HG03457 (cell line): ENCODE measurements around the gene SUDS3.
"Not testable (repeated sequence)": the region's sequence is repeated elsewhere in the genome, so short reads cannot be mapped to it uniquely, and the experiment has no call there.

Experiments
- ATAC-seq: cut with Tn5 transposase; IDR thresholded peaks from one replicate; pipeline ENCODE4 v1.9.1; 2021; ENCODE audit warnings: moderate number of reproducible peaks; ENCODE audit not compliant: unreplicated experiment

Gene SUDS3

DNA sequence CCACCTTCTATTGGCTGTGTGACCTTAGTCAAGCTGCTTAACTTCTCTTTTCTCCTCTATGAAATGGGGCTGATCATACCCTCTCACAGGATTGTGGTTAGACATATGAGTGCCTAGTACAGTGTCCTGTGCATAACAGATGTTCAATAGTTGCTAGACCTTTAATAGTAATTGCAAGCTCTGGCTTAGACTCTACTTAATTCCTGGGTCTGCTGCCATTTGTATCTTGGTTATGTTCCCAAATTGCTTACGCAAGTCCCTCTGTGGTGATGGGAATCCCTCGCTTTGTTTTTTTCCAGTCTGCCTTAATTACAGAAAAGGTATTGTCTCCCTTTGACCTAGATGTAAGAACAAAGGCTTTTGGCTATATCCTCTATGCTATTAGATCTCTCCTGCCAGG is 15.1 kb downstream of the SUDS3 start:
- ATAC-seq = no peak

DNA sequence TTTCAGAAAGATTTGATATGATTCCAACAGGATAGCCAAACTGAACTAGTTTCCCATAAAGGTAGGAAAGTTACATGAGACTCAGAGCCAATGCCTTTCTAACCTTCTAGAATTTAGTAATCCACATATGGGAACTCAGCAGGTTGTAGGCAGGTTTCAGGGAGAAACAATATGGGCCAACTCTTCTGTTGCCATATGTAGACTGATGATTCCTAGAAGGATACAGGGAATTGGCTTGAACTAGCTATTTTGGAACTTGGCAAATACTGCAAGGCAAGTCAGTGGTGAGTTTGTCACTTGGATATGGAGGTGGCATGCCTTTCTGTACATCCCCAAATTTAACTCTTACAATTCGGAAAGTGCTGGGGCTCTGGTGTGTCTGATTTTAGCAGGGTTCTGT is 15.5 kb downstream of the SUDS3 start:
- no peak for ATAC-seq

DNA sequence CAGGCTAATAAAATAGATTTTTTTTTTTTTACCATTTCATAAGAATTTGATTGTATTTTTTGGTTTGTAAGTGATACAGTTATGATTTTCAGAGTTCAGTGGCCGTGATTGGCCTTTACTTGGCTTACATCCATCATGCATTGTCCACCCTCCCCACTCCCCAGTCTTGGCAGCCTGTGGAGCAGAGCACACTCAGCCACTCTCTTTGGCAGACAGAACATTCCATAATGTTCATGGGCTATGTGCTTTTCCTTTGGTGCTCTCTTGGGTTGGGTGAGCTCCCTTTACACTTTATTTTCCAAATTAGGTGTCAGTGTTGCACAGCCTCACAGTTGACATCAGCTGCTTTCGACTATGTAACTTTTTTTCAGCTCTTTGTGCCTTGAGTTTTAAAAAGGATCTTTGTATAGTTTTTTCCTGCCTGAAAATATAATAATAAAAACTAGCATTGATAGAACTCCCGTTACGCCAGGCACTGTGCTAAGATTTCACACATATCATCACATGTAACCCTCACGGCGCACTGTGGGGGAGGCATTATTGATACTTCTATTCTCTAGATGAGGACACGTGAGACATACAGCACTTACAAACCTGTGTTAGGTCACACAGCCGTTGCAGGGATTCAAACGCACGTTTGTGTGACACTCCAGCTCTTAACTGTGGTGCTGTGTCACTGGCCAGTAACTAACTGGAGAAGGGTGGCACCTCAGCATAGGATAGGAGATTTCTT is 21.5 kb downstream of the SUDS3 start:
- no peak for ATAC-seq

DNA sequence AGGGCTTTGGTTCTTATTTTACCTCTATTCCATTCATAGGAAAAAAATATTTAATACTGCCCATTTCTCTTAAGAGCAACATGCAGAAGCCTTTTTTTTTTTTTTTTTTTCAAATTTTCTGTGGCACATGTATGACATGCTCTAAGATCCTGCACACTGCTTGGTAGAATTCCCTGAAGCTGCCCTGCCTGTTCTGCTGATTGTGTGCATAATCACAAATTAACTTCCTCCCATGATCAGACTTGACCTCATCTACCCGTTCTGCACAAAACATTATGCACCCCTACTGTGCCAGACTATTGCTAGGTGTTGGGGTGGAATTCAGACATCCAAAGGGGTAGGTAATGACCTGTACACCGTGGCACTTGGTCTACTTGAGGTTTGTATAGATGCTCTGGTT is 22.2 kb downstream of the SUDS3 start:
- no peak for ATAC-seq

DNA sequence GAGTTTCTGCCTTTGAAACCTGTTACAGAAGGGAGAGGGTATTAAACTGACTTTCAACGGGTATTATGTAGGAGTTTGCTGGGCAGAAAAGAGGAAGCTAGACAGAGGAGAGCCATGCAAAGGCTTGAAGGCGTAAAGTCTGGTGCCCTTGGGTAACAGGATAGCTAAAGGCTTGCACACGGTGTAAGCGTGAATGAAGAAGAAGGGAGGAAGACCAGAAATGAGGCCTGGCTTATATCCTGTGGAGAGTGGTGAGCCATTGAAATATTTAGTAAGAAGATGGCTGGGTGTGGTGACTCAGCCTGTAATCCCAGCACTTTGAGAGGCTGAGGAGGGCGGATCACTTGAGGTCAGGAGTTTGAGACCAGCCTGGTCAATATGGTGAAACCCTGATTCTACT is 22.6 kb downstream of the SUDS3 start:
- no peak for ATAC-seq

DNA sequence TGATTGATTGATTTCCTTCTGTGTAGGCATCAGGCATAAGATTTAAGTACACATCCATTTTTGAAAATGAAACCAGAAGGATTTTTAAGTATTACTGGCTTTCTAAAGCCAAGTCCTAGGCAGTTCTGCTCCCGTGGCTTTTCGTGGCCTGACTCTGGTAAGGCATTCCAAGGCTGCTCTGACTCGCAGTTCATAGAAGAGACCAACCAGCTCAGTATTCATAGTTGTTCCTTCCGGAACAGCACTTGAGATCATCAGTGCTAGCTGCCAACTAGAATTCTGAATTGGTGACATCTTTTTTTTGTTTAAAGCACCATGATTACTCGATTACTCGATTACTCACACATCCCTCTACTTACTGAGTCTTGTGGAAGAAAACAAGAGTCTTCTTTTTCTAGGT is 25.9 kb downstream of the SUDS3 start:
- ATAC-seq = no peak

DNA sequence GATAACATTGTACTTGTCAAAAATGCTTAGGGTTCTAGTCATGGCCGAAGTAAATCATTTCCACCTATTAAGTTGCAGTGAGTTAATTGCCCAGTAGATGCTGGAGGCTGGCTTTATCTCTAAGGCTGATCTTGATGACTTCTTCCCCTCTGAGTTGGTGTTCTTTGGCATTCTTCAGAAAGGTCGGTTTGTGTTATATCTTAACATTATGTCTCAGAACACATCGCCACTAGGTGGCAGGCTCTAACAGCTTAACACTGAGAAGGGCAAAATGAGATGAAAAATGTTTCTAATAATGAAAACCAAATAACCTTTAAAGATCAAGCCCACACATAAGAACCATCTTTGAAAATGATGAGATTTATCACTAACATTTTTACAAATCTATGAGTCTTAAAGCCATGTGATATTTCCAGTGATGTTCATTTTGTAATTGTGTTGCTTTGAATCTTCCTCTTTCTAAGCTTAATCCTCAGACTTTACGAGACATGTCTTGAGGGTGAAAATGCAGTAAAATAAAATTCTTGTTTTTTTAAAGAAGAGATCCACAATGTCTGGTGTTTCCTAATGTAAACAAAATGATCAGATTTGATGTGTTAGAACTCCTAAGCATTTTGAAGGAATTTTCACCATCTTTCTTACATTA is 28.6 kb downstream of the SUDS3 start:
- no peak for ATAC-seq

DNA sequence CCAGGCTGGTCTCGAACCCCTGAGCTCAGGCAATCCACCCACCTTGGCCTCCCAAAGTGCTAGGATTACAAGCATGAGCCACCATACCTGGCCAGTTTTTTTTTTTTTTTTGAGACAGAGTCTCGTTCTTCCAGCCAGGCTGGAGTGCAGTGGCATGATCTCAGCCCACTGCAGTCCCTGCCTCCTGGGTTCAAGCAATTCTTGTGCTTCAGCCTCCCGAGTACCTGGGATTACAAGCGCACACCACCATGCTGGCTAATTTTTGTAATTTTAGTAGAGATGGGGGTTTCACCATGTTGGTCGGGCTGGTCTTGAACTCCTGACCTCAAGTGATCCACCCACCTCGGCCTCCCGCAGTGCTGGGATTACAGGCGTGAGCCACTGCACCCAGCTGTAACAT is 31.9 kb downstream of the SUDS3 start:
- not testable (repeated sequence) for ATAC-seq

DNA sequence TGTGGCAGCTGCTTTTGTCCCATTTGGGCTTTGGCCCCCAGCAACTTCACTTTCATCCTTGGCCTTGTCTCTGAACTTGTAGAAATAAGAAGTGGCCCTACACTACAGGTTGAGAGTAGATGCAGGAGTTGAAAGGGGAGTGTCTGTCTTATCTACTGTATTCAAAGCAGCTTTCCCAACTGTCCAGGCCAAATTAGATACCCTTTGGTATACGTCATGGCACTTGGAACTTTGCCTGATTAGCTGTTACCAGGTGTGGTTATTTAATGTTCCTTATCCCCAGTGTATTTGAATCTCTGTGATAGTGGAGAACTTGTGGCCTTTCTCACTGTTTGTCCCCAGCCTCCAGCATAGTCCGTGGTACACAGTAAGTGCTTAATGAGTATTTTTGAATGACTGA is 33.5 kb downstream of the SUDS3 start:
- no peak for ATAC-seq

DNA sequence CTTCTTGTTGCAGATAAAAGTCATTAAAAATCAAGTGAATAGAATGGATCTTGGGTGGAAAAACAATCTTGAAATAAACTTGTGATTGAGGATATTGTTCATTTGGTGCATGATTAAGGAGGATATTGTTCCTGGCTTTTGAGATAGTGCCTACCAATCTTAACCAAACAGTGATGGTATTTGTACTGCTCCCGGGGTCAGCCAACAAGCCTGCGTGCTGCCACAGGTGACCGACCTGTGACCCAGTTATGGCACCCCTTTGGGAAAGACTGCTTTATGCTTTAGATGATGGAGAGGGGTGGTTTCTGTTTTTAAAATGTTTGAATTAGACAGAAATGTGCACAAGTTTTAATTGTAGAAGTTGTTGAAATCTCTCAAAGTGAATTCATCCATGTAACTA is 41.6 kb downstream of the SUDS3 start:
- no peak for ATAC-seq

DNA sequence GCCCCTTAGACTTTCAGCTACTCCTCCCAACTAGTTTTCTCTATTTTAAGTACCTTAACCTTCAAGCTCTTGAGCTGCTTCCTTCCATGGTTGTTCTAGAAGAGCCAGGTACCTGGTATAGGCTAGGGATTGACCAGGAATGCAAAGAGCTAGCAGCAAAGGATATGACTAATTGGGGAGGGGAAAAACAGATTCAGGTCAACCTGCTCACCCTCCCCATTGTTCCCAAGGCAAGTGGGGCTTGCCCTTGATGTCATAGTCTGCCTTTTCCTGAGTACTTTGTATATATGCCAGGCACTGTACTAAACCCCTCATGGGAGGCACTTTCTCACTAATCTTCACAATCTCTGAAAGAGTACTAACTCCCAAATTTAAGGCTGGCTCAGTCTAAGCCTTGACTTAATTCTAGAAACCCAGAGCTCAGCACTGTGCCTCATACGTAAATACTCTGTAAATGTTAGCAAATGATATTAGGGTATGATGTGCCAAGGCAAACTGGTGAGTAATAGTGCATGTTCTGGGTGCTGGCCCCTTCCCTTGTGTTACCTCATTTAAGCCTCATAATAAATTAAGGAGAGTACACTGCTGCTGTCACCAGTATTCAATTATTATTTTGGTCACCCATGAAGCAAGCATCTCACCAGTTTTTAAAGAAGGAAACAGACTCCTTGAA is 42.2 kb downstream of the SUDS3 start:
- no peak for ATAC-seq

DNA sequence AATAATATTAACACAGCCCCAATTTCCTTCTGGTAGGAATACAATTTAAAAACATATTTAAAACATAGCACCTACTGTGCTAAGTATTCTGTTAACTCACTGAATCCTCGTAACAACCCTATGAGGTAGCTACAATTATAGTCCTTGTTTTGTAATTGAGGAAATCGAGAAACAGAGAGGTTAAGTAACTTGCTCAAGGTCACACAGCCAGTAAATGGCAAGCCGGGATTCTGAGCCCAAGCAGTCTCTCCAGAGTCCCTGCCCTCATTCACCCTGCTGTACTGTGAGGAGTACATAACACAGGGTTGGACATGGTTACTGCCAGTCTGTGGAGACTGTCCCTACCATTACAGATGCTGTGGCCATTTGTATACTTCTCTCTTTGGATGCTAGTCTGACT is 44.3 kb downstream of the SUDS3 start:
- ATAC-seq = no peak

DNA sequence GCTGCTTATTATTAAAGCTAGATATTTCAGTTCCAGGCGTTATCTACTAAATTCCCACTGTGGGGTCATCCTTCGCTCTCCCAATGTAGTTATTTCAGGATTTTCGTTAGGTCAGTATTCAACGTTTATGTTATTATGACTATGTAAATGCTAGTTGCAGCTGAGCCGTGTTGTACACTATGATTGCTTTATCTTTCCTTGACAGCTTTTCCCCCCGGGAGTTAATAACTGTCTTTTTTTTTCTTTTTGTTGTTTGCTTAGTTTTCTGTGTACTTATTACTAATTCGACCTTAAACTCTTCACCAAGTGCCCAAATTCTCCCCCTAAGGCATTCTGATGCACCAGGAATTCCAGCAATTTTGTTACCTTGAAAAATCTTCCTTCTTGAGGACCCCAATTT is 48.5 kb downstream of the SUDS3 start:
- ATAC-seq = no peak

DNA sequence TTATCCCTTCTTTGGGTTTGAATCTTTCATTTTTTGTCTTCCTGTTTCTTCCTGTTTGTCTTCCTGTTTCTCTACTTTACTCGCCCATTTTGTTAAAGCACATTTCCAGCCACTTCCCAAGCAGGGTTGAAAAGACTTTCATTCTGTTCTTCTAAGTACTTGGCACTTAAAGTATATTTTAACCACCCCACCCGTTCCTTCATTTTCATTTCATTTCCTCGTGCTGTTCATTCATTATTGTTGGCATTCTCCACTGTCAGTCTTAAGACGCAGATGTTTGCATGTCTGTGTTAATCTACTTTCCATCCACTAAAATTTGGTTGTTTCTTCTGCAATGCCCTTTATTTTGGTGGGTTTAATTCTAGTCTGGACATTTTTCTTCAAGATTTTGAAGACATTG is 49.0 kb downstream of the SUDS3 start:
- ATAC-seq = no peak

DNA sequence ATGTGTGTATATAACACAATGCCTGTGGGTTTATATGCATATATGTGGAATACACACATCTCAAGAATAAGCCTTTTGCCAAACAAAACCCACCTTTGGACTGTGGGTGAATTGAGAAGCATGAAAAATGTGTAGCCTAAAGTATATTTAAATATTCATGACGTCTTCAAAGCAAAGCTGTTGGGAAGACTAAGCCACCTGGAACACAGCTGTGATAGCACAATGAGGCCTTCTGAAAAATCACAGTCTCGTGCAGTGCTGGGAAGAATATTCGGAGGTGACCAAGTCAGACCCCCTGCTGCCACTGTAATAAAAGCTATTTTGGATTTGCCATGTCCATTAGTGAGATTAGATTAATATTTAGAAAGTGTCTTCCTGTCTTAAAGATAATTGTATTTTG is 51.5 kb downstream of the SUDS3 start:
- ATAC-seq = no peak

DNA sequence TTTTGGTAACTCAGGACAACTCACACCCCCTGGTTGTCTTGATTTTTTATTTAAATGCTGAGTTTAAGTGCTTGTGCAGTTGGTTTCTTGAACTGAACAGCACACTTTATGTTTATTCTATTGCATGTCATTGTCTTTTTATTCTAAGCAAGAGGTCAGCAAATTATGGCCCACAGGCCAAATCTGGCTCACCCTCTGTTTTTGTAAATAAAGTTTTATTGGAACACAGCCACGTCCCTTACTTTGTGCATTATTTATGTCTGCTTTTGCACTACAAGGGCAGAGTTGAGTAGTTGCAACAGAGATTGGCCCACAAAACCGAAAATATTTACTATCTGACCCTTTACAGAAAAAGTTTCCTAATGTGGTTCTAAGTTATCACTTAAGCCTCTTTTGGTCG is 52.3 kb downstream of the SUDS3 start:
- ATAC-seq = no peak

DNA sequence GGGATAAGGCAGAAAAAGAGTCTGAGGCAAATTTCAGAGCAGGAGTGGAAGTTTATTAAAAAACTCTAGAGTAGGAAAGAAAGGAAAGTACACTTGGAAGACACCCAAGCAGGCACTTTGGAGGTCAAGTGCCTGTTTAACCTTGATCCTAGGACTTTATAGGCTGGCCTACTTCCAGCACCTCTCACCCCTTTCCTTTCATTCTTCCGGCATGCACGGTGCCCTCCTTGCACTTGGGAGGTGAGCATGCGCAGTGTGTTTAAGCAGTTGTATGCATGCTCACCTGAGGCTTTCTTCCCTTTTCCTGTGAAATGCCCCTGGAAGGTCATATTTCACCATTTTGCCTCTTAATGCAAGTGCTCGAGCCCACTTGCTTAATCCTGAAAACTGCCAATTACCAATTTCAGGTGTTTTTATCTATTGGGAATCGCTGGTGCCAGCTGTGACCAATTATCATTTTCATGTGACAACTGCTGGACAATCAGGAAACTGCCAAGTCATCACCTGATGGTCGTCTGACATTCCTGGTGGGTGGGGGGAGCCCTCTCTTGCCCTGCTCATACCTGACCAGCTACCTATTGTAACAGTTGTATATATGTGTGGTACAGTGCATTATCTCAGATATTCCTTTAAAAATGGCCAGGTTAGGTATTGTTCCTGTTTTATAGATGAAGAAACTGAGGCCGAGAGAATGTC is 53.5 kb downstream of the SUDS3 start:
- ATAC-seq = no peak

DNA sequence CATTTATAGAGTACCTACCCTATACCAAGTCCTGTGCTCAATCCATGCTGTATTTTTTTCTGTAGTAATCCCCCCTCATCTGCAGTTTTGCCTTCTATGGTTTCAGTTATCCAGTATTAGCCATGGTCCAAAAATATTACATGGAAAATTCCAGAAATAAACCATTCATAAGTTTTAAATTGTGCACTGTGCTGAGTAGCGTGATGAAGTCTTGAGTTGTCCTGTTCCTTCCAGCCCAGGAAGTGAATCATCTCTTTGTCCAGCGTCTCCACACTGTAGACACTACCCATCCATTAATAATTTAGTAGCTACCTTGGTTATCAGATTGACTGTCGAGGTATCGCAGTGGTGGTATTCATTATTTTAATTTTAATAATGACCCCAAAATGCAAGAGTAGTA is 54.2 kb downstream of the SUDS3 start:
- no peak for ATAC-seq

DNA sequence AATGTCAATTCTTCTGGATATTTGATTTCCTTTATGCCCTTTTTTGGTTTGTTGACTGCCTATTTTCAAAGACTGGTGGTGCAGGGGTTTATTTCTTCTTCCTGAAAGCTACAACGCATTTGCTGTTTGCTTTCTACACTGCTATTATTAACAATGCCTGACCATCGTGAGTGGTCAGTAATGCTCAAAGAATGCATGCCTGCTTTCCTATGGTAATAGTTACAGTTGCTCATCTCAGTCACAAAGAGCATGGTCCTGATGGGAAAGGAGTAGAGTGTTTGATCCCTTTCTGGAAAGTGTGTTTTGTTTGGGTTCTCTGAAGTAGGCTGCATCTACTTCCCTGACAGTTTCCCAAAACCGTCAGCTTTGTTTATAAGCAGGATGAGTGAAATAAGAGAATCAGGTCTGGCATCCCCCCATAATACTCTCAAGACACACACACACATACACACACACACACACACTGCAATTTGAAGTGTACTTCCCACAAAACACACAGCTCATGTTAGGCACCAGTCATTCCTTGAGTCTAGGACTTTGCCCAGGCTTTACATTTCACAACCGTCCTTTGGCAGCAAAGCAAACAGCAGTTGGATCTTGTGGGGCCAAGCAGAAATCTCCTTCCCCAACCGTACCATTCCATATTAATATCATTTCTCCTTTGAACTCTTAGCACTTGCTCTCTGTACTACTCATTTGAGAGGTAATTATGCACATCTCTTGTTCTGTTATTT is 56.6 kb downstream of the SUDS3 start:
- ATAC-seq = no peak

DNA sequence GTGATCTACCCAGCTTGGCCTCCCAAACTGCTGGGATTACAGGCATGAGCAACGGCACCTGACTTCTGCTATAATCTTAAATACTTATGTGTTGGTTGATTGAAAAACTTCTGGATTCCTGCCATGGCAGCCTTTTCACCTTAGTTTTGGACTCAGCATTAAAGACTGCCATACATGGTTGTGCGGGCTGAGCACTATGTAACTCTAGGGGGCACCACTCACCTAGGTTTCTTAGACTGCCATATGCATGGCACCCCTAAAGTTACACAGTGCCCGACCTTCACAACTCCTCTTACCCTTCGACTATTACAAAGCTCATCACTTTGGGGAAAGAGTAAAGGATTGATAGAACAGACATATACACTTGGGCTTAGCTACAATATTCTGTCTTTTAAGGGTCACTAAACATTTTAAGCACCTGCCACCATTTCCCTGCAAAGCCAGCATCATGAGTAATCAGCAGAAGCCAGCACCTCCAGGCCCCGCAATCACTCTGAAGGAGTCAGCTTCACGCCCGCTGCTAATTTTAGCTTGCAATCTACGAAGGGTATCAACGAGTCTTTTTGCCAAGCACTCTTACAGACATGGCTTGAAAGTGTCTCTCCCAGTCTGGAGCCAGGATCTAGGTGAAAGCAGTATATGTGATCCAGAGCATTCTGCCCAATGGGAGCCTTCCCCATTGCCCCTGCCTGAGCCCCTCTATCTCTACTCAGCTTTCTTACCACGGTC is 59.8 kb downstream of the SUDS3 start:
- ATAC-seq = no peak
